HUES48 (cell line): ENCODE results near the gene WT1.
"Not testable (repeated sequence)": the region's sequence is repeated elsewhere in the genome, so short reads cannot be mapped to it uniquely, and the experiment has no call there.

Experiments used
- H3K27ac ChIP-seq: one replicate; pipeline ENCODE4 v1.7.0; 2013; ENCODE audit warnings: low read depth, low read length, inconsistent platforms
- H3K27me3 ChIP-seq: 2 replicates; pipeline ENCODE4 v1.6.1; 2013; ENCODE audit warnings: mild to moderate bottlenecking, low read length; ENCODE audit not compliant: control insufficient read depth, insufficient read depth
- H3K36me3 ChIP-seq: 2 replicates; pipeline ENCODE4 v1.6.1; 2013; ENCODE audit warnings: low read length; ENCODE audit not compliant: control insufficient read depth, insufficient read depth
- H3K4me1 ChIP-seq: 2 replicates; pipeline ENCODE4 v1.6.1; 2013; ENCODE audit warnings: mild to moderate bottlenecking, low read length; ENCODE audit not compliant: control insufficient read depth, insufficient read depth
- H3K4me3 ChIP-seq: 2 replicates; pipeline ENCODE4 v1.5.1; 2013; ENCODE audit warnings: mild to moderate bottlenecking, low read depth, low read length
- H3K9ac ChIP-seq: 2 replicates; pipeline ENCODE4 v1.6.1; 2013; ENCODE audit warnings: mild to moderate bottlenecking, low read depth, low read length, moderate library complexity
- H3K9me3 ChIP-seq: 2 replicates; pipeline ENCODE4 v1.6.1; 2013; ENCODE audit warnings: low read length; ENCODE audit not compliant: control insufficient read depth, insufficient read depth

Gene WT1

GRCh38 chr11:32386770-32387377, 48.5 kb downstream of the WT1 start:
- no peaks in the 10 kb centered on the region for H3K36me3 ChIP-seq
- H3K4me1 ChIP-seq, result peaks cover 4% of the 10 kb centered on the region; the same call in 1 of the 2 replicates
- no peak overlapping the region for H3K9ac ChIP-seq
- H3K27ac ChIP-seq, result no peak overlapping the region
- H3K4me3 ChIP-seq, result no peak overlapping the region
- no peaks in the 10 kb centered on the region; the same call in 1 of the 2 replicates for H3K27me3 ChIP-seq
- H3K9me3 ChIP-seq, result no peaks in the 10 kb centered on the region

- Histone ChIP-seq H3K4me3 (no peak overlapping the region), H3K27ac (no peak overlapping the region), H3K27me3 (no peaks in the 10 kb centered on the region; the same call in 1 of the 2 replicates), H3K4me1 (peaks cover 4% of the 10 kb centered on the region; the same call in 1 of the 2 replicates), H3K9me3 (no peaks in the 10 kb centered on the region), H3K36me3 (no peaks in the 10 kb centered on the region), H3K9ac (no peak overlapping the region)
Measured at GRCh38 chr11:32385998-32386397, 49.3 kb downstream of the WT1 start.

- Histone ChIP-seq H3K9ac (no peak overlapping the region), H3K36me3 (no peaks in the 10 kb centered on the region), H3K27ac (no peak overlapping the region), H3K4me1 (peaks cover 4% of the 10 kb centered on the region; the same call in 1 of the 2 replicates), H3K4me3 (no peak overlapping the region), H3K9me3 (no peaks in the 10 kb centered on the region), H3K27me3 (no peaks in the 10 kb centered on the region; the same call in 1 of the 2 replicates)
Measured at GRCh38 chr11:32382339-32383049, 52.8 kb downstream of the WT1 start.

- Histone ChIP-seq H3K9ac (no peak overlapping the region), H3K4me3 (no peak overlapping the region), H3K9me3 (no peaks in the 10 kb centered on the region), H3K4me1 (peaks cover 2% of the 10 kb centered on the region; the same call in 1 of the 2 replicates), H3K27ac (no peak overlapping the region), H3K36me3 (no peaks in the 10 kb centered on the region), H3K27me3 (no peaks in the 10 kb centered on the region; the same call in 1 of the 2 replicates)
Measured at GRCh38 chr11:32381179-32381578, 54.2 kb downstream of the WT1 start.

GRCh38 chr11:32379719-32380118, 55.6 kb downstream of the WT1 start:
- Histone ChIP-seq H3K36me3 (no peaks in the 10 kb centered on the region), H3K4me3 (no peak overlapping the region), H3K9me3 (no peaks in the 10 kb centered on the region), H3K27me3 (no peaks in the 10 kb centered on the region; the same call in 1 of the 2 replicates), H3K4me1 (no peaks in the 10 kb centered on the region), H3K27ac (no peak overlapping the region), H3K9ac (no peak overlapping the region)

- H3K27ac ChIP-seq, result no peak overlapping the region
- H3K27me3 ChIP-seq, result no peaks in the 10 kb centered on the region
- no peaks in the 10 kb centered on the region for H3K9me3 ChIP-seq
- no peaks in the 10 kb centered on the region for H3K36me3 ChIP-seq
- H3K9ac ChIP-seq, result no peak overlapping the region
- no peak overlapping the region for H3K4me3 ChIP-seq
- no peaks in the 10 kb centered on the region for H3K4me1 ChIP-seq
Measured at GRCh38 chr11:32375826-32376225, 59.5 kb downstream of the WT1 start.

- Histone ChIP-seq H3K4me1 (no peaks in the 10 kb centered on the region), H3K27ac (no peak overlapping the region), H3K4me3 (no peak overlapping the region), H3K36me3 (no peaks in the 10 kb centered on the region), H3K9me3 (no peaks in the 10 kb centered on the region), H3K27me3 (no peaks in the 10 kb centered on the region), H3K9ac (no peak overlapping the region)
Measured at GRCh38 chr11:32374261-32374711, 61.1 kb downstream of the WT1 start.

- not testable (repeated sequence) for H3K4me1 ChIP-seq, H3K9me3 ChIP-seq, H3K9ac ChIP-seq, H3K27ac ChIP-seq, H3K4me3 ChIP-seq, H3K36me3 ChIP-seq, H3K27me3 ChIP-seq
Measured at GRCh38 chr11:32369987-32370386, 65.4 kb downstream of the WT1 start.

GRCh38 chr11:32366666-32367065, 68.7 kb downstream of the WT1 start:
- Histone ChIP-seq H3K36me3 (no peaks in the 10 kb centered on the region), H3K4me3 (no peak overlapping the region), H3K27ac (no peak overlapping the region), H3K27me3 (no peaks in the 10 kb centered on the region), H3K4me1 (no peaks in the 10 kb centered on the region), H3K9ac (no peak overlapping the region), H3K9me3 (peaks cover 8% of the 10 kb centered on the region; the same call in 1 of the 2 replicates)

GRCh38 chr11:32365192-32365591, 70.1 kb downstream of the WT1 start:
- H3K27me3 ChIP-seq, result no peaks in the 10 kb centered on the region
- peaks cover 8% of the 10 kb centered on the region; the same call in 1 of the 2 replicates for H3K9me3 ChIP-seq
- H3K9ac ChIP-seq, result no peak overlapping the region
- H3K4me3 ChIP-seq, result no peak overlapping the region
- H3K4me1 ChIP-seq, result no peaks in the 10 kb centered on the region
- H3K27ac ChIP-seq, result no peak overlapping the region
- no peaks in the 10 kb centered on the region for H3K36me3 ChIP-seq

- H3K4me1 ChIP-seq, result no peaks in the 10 kb centered on the region
- H3K27me3 ChIP-seq, result no peaks in the 10 kb centered on the region
- no peak overlapping the region for H3K9ac ChIP-seq
- H3K27ac ChIP-seq, result no peak overlapping the region
- H3K4me3 ChIP-seq, result no peak overlapping the region
- H3K9me3 ChIP-seq, result no peaks in the 10 kb centered on the region
- no peaks in the 10 kb centered on the region for H3K36me3 ChIP-seq
Measured at GRCh38 chr11:32358729-32359128, 76.6 kb downstream of the WT1 start.
